ENCODE results near the gene TIAL1. TPM values are rescaled to one million over a fixed set of nuclear protein-coding genes. Genes with fewer than 3 reads are reported as not detected.
"Not testable (repeated sequence)": the region's sequence is repeated elsewhere in the genome, so short reads cannot be mapped to it uniquely, and the experiment has no call there.

Gene TIAL1
- total RNA-seq, 2 experiments from 2014 or later = 192 to 199 TPM

DNA sequence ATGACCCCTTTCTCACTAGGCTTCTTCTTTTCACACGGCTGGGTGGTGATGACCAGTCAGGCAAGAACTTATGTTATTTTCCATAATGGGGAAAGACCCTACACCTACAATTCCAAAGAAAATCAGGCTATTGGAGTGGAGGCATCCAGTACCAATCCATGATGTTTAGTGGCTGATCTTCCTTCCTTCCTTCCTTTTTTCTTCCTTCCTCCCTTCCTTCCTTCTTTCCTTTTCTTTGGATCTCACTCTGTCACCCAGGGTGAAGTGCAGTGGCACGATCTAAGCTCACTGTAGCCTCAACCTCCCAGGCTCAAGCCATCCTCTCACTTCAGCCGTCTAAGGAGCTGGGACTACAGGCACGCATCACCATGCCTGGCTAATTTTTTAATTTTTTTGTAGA is 56.7 kb downstream of the TIAL1 start:
- peak overlapping the region; percentile 89 for H3K4me3 Mint-ChIP-seq
- ATAC-seq (ENCODE audit: low read depth) = no peak
- no peaks in the 10 kb centered on the region for H3K27me3 Mint-ChIP-seq
- H3K36me3 Mint-ChIP-seq = peaks cover 6% of the 10 kb centered on the region
- no peaks in the 10 kb centered on the region for H3K9me3 Mint-ChIP-seq
- H3K4me1 Mint-ChIP-seq = peaks cover 55% of the 10 kb centered on the region
- peak overlapping the region; percentile 98 for H3K27ac Mint-ChIP-seq
- no peak for DNase-seq
- POLR2A ChIA-PET = interaction anchor here (0.7 to 8.2 kb wide), 5 partner anchors 10 to 408 kb away, joined by 3 to 95 read pairs (median 3); no protein-coding TSS in a partner anchor

DNA sequence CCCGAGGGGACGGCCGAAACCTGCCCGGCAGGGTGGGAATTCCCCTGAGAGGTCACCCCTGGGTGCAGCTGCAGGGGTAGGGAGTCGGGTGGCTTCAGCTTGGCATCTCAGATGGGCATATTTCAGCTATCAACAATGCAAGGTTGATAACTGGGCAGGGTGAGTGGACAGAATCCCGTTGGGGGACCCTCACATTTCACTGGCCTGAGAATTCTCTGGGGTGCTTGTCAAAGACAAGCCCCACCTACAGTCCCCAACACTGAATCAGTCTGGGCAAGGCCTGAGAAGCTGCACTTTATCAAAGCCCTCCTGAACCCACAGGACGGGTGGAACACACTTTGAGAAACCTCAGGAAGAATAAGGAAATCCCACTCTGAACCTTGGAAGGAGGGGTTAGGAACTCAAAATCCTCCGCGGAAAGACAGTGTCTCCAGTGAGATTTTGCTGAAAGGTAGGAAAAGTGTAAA is 57.4 kb downstream of the TIAL1 start:
- Mint-ChIP-seq H3K4me1 (peaks cover 56% of the 10 kb centered on the region), H3K27me3 (no peaks in the 10 kb centered on the region), H3K4me3 (peak overlapping the region; percentile 89), H3K36me3 (peaks cover 7% of the 10 kb centered on the region), H3K27ac (peak overlapping the region; percentile 98), H3K9me3 (no peaks in the 10 kb centered on the region)
- POLR2A ChIA-PET = interaction anchor here (0.5 to 8.2 kb wide), 6 partner anchors 9 to 94 kb away, joined by 3 to 95 read pairs (median 4); no protein-coding TSS in a partner anchor
- ATAC-seq (ENCODE audit: low read depth) (no peak), DNase-seq (no peak)

- peaks cover 53% of the 10 kb centered on the region for H3K4me1 Mint-ChIP-seq
- POLR2A ChIA-PET = interaction anchor here (0.5 to 8.2 kb wide), 10 partner anchors 8 to 435 kb away, joined by 3 to 95 read pairs (median 4); partner anchors contain the start of genes DENND10 and GRK5
- H3K27ac Mint-ChIP-seq = peak overlapping the region; percentile 98
- ATAC-seq (ENCODE audit: low read depth) = peak; percentile 19
- peak overlapping the region; percentile 89 for H3K4me3 Mint-ChIP-seq
- H3K27me3 Mint-ChIP-seq = no peaks in the 10 kb centered on the region
- peaks cover 7% of the 10 kb centered on the region for H3K36me3 Mint-ChIP-seq
- peak; percentile 67 for DNase-seq
- no peaks in the 10 kb centered on the region for H3K9me3 Mint-ChIP-seq
Measured at GRCh38 chr10:119538632-119539358, 58.0 kb downstream of the TIAL1 start.

GRCh38 chr10:119537953-119538630 is 58.7 kb downstream of the TIAL1 start:
- peak overlapping the region; percentile 89 for H3K4me3 Mint-ChIP-seq

GRCh38 chr10:119536508-119537025 is 60.2 kb downstream of the TIAL1 start:
- POLR2A ChIA-PET = interaction anchor here (1.2 to 8.2 kb wide), 3 partner anchors 19 to 115 kb away, joined by 4 to 95 read pairs (median 5); partner anchors contain the start of gene BAG3
- no peaks in the 10 kb centered on the region for H3K27me3 Mint-ChIP-seq
- peaks cover 19% of the 10 kb centered on the region for H3K36me3 Mint-ChIP-seq
- peak overlapping the region; percentile 89 for H3K4me3 Mint-ChIP-seq
- ATAC-seq (ENCODE audit: low read depth) (no peak), DNase-seq (no peak)
- H3K27ac Mint-ChIP-seq = peak overlapping the region; percentile 98
- H3K4me1 Mint-ChIP-seq = peaks cover 61% of the 10 kb centered on the region
- no peaks in the 10 kb centered on the region for H3K9me3 Mint-ChIP-seq

More at GRCh38 chr10:119537953-119538630, 58.7 kb downstream of the TIAL1 start:
- POLR2A ChIA-PET = interaction anchor here (0.7 to 8.2 kb wide), 10 partner anchors 12 to 435 kb away, joined by 3 to 95 read pairs (median 4); partner anchors contain the start of genes DENND10 and GRK5
- Mint-ChIP-seq H3K4me1 (peaks cover 53% of the 10 kb centered on the region), H3K9me3 (no peaks in the 10 kb centered on the region), H3K36me3 (peaks cover 11% of the 10 kb centered on the region), H3K27me3 (no peaks in the 10 kb centered on the region), H3K27ac (peak overlapping the region; percentile 98)
- DNase-seq (no peak), ATAC-seq (ENCODE audit: low read depth) (no peak)

GRCh38 chr10:119535837-119536507 is 60.8 kb downstream of the TIAL1 start:
- peak; percentile 14 for ATAC-seq (ENCODE audit: low read depth)
- peak overlapping the region; percentile 89 for H3K4me3 Mint-ChIP-seq
- POLR2A ChIA-PET = interaction anchor here (0.7 to 8.2 kb wide), 4 partner anchors 18 to 224 kb away, joined by 4 to 95 read pairs (median 5); partner anchors contain the start of gene BAG3
- H3K4me1 Mint-ChIP-seq = peaks cover 66% of the 10 kb centered on the region
- H3K27ac Mint-ChIP-seq = peak overlapping the region; percentile 98
- H3K27me3 Mint-ChIP-seq = no peaks in the 10 kb centered on the region
- no peak for DNase-seq
- H3K36me3 Mint-ChIP-seq = peaks cover 23% of the 10 kb centered on the region
- no peaks in the 10 kb centered on the region for H3K9me3 Mint-ChIP-seq

DNA sequence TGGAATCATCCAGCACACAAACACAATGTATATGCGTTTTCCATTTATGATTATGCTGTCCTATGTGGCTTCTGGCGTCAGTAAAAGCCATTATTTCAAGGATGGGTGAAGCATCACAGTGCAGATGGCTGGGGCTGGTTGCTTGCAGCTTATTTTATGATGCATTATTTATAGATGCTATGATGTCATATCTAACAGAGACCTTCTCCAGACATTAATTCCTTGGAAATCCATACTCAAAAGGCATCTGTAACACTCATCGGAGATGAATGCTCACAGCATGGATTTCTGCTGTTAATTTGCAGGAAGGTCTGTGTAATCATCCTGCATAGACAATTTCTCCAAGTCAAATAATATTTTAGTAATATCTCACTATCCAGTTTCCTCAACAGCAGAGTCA is 61.5 kb downstream of the TIAL1 start:
- H3K4me3 Mint-ChIP-seq = peak overlapping the region; percentile 89
- H3K27me3 Mint-ChIP-seq = no peaks in the 10 kb centered on the region
- H3K9me3 Mint-ChIP-seq = no peaks in the 10 kb centered on the region
- ATAC-seq (ENCODE audit: low read depth) (no peak), DNase-seq (no peak)
- H3K27ac Mint-ChIP-seq = peak overlapping the region; percentile 98
- peaks cover 25% of the 10 kb centered on the region for H3K36me3 Mint-ChIP-seq
- peaks cover 64% of the 10 kb centered on the region for H3K4me1 Mint-ChIP-seq
- POLR2A ChIA-PET = interaction anchor here (0.7 to 2.7 kb wide), 4 partner anchors 18 to 224 kb away, joined by 3 to 12 read pairs (median 5); no protein-coding TSS in a partner anchor

DNA sequence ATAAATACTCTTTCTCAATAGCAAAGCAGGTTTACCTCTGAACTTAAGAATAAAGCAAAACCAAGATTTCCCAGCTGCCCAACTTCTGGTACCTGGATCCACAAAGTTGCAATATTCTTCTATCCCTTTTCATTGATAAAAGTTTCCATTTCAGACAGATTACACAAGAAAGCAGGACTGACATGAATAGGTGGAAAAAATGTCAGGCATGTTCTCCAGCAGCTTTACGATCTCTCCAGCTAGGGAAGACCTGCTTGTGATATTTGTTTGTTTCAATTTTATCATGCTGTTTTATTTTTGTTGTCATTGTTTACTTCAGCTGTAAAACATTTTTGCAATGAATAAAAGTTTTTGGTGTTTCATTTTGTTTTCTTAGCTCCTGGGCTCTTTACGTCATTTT is 63.3 kb downstream of the TIAL1 start:
- peak overlapping the region; percentile 45 for H3K4me3 Mint-ChIP-seq
- ATAC-seq (ENCODE audit: low read depth) = no peak
- no peak for DNase-seq
- peaks cover 57% of the 10 kb centered on the region for H3K4me1 Mint-ChIP-seq
- H3K36me3 Mint-ChIP-seq = peaks cover 25% of the 10 kb centered on the region
- no peak overlapping the region for H3K27ac Mint-ChIP-seq
- no peaks in the 10 kb centered on the region for H3K27me3 Mint-ChIP-seq
- POLR2A ChIA-PET = interaction anchor here (1.0 to 2.7 kb wide), 3 partner anchors 9 to 28 kb away, joined by 6 to 12 read pairs (median 8); partner anchors contain the start of gene RGS10
- no peaks in the 10 kb centered on the region for H3K9me3 Mint-ChIP-seq

DNA sequence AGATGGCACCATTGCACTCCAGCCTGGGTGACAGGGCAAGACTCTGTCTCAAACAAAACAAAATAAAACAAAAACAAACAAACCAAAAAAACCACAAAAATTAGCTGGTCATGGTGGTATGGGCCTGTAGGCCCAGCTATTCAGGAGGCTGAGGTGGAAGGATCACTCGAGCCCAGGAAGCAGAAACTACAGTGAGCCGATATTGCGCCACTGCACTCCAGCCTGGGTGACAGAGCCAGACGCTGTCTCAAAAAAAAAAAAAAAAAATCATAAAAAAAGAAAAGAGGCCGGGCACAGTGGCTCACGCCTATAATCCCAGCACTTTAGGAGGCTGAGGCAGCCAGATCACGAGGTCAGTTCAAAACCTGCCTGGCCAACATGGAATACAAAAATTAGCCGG is 64.0 kb downstream of the TIAL1 start:
- not testable (repeated sequence) for ATAC-seq (ENCODE audit: low read depth); H3K9me3 Mint-ChIP-seq; H3K4me3 Mint-ChIP-seq; DNase-seq; H3K27me3 Mint-ChIP-seq
- peak overlapping the region; percentile 48 for H3K27ac Mint-ChIP-seq
- POLR2A ChIA-PET = interaction anchor here (1.0 to 2.7 kb wide), 4 partner anchors 10 to 324 kb away, joined by 4 to 12 read pairs (median 7); partner anchors contain the start of gene RGS10
- peaks cover 24% of the 10 kb centered on the region for H3K36me3 Mint-ChIP-seq
- peaks cover 53% of the 10 kb centered on the region for H3K4me1 Mint-ChIP-seq

GRCh38 chr10:119532251-119532650 is 64.5 kb downstream of the TIAL1 start:
- POLR2A ChIA-PET = interaction anchor here (1.1 to 1.4 kb wide), 2 partner anchors 16 to 324 kb away, joined by 4 to 5 read pairs; no protein-coding TSS in a partner anchor
- Mint-ChIP-seq H3K27ac (peak overlapping the region; percentile 43), H3K4me1 (peaks cover 52% of the 10 kb centered on the region), H3K36me3 (peaks cover 27% of the 10 kb centered on the region)
- not testable (repeated sequence) for H3K27me3 Mint-ChIP-seq; H3K4me3 Mint-ChIP-seq; DNase-seq; H3K9me3 Mint-ChIP-seq; ATAC-seq (ENCODE audit: low read depth)

GRCh38 chr10:119531067-119531466 is 65.7 kb downstream of the TIAL1 start:
- Mint-ChIP-seq H3K27ac (peak overlapping the region; percentile 4), H3K4me3 (no peak overlapping the region), H3K9me3 (no peaks in the 10 kb centered on the region), H3K4me1 (peaks cover 46% of the 10 kb centered on the region), H3K36me3 (peaks cover 28% of the 10 kb centered on the region), H3K27me3 (no peaks in the 10 kb centered on the region)
- DNase-seq (no peak), ATAC-seq (ENCODE audit: low read depth) (no peak)
- POLR2A ChIA-PET = interaction anchor here (1.0 to 1.4 kb wide), 2 partner anchors 9 to 14 kb away, joined by 3 to 5 read pairs; no protein-coding TSS in a partner anchor

DNA sequence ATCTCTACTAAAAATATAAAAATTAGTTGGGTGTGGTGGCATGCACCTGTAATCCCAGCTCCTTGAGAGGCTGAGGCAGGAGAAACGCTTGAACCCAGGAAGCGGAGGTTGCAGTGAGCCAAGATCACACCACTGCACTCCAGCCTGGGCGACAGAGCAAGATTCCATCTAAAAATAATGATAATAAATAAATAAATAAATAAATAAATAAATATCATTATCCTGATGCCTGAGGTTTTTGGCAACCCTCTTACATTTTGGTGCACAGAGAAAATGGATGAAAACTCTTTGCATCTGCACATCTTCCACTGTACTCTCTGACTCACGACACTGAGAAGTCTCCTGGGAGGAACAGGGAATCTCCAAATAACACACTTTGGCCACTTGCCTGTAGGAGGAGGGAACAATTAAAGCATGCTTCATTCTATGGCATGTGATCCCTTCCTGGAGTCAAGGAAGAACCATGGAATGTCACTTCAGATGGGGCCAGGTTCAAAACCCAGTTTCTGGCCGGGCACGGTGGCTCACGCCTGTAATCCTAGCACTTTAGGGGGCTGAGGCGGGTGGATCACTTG is 68.0 kb downstream of the TIAL1 start:
- DNase-seq; POLR2A ChIA-PET; H3K27me3 Mint-ChIP-seq; H3K27ac Mint-ChIP-seq; H3K9me3 Mint-ChIP-seq; ATAC-seq (ENCODE audit: low read depth); H3K4me3 Mint-ChIP-seq: not testable (repeated sequence)
- peaks cover 36% of the 10 kb centered on the region for H3K36me3 Mint-ChIP-seq
- H3K4me1 Mint-ChIP-seq = peaks cover 45% of the 10 kb centered on the region
